ENCODE data around the gene SLC37A3.
"Not testable (repeated sequence)": the region's sequence is repeated elsewhere in the genome, so short reads cannot be mapped to it uniquely, and the experiment has no call there.

Gene SLC37A3

DNA sequence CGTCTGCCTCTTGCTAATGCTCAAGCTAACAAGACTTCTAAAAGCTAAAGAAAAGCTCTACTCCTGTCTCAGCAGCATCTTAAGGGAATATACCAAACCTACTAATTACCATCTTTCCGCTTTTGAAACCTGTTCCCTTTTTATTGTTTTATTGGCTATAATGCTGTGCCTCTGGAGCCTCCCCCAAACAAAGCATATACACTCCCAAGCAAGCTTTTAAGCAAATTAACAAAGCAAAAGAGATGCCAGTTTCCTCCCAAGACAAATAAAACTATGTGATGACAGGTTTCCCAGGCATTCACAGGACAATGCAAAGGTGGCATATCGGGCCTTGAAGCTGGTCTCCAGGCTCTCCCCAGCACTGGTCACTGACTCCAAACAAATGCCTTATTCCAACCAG is 52.9 kb downstream of the SLC37A3 start:
- no peak for DNase-seq

DNA sequence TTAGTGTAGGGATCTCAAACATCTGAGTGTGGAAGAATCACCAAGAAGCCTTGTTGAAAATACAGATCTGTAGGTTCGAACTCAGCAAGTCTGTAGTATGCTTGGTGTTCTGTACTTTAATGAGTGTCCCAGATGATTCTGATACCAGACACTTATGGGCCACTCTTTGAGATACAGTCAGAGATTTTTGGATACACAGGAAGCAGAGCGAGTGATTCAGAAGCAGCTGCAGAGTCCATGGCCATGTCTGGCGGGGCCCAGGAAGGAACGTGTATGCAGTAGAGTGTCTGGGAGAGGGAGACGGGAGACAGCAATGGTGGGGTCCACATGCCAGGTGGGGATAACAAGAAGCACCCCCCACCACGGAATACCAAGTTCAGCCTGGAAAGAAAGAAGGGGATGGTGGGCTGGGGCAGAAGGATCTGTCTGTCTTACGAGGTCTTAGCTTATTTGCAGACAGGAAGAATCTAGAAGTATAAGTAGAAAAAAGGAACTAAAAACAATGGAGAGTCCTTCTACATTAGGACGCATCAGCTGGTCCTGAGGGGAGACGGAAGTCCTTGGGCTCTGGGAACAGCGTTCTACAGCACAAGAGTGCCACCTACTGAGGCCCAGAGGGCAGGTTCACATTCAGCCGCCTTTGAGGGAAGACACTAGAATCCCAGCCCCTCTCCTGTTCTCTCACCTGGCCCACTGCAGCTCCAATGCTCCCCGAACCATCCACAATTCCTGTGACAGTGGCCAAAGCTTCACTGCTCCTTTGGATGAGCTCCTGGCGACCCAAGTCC is 55.4 kb downstream of the SLC37A3 start:
- no peak for DNase-seq

DNA sequence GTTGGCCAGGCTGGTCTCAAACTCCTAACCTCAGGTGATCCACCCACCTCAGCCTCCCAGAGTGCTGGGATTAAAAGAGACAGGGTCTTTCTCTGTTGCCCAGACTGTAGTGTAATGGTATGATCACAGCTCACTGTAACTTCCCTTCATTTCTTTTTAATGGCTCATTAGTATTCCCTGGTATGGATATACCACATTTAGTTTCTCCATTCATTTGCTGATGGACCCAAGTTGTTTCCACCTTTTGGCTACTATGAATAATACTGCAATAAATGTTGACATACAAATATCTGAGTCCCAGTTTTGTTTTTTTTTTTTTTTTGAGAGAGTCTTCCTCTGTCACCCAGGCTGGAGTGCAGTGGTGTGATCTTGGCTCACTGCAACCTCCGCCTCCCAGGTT is 59.4 kb downstream of the SLC37A3 start:
- DNase-seq = not testable (repeated sequence)

DNA sequence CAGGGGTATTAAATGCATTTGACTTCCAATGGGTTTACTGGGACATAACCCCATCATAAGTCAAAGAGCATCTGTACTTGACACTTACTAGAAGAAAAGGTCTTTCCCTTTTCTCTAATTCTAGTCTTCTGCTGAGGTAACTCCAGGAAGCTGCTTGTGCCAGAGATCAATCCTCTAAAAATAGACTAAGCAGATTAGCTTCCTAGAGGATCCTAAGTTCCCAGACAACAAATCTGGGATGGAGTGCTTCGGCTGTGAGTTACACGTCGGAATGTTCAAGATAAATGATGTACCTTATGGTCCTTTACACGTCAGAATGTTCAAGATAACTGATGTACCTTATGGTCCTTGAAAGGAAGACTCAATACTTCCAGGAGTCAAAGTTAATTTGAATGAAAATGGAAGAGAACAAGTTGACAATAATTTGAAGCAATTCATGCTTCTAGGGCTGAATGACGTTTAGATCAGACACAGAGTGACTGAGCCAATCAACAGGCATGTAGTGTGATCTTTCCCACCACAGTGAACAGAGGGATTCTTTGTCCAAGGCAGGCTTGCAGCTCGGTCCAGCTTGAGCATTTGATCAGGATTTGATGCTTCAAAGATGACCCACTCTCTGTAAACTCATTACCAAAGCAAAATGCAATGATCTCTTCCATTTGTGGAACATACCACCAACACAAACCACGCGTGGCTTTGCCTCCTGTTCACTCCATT is 63.8 kb downstream of the SLC37A3 start:
- DNase-seq = no peak

DNA sequence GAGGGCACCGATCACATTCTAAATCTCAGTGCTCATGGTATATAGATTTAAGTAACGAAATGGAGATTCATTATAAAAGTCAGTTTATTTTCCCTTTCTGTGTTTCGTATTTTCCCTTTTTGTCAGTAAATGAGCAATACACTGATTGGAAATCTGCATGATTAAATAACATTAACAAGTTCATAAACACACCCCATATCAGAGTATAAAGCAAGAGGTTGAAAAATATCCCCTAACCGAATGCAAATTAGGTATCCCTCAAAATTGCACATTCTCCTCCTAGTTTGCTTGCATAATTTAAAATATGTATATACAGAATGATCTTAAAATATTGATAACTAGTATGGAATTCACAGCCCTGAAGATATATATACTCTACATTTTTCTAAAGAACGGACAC is 64.6 kb downstream of the SLC37A3 start:
- DNase-seq = no peak

DNA sequence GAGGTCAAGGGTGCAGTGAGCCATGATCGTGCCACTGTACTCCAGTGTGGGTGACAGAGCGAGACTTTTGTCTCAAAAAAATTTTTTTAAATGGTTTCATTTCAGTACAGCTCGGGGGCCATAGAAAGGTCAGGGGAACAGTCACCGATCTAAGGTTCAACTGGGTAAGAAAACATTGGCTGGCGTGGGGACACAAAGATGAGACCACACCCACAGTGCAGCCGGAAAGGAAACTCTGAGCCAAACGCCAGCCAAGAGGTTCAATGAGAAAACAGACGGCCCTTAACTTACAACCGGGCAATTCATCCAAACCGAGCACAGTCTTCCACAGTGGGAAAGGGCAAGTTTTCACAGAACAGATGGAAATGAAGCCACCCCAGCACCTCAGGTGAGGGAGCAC is 65.1 kb downstream of the SLC37A3 start:
- DNase-seq = no peak

DNA sequence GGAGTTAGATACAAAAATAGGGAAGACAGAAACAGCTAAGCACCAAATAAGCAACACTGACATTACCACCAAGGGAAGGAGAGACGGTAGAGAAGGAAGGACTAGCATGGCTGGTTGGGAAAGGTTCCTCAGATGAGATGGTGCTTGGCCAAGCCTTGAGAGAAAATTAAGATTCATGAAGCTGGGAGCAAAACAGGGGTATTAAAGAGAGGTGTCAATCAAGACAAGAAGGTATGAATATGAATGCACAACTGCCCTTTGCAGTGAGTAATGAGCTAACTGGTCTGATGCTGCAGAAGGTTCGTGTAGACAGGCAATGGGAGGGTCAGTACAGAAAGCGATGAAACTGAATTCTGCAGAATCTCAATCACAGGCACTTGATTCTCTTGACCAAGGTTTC is 67.7 kb downstream of the SLC37A3 start:
- DNase-seq = no peak

DNA sequence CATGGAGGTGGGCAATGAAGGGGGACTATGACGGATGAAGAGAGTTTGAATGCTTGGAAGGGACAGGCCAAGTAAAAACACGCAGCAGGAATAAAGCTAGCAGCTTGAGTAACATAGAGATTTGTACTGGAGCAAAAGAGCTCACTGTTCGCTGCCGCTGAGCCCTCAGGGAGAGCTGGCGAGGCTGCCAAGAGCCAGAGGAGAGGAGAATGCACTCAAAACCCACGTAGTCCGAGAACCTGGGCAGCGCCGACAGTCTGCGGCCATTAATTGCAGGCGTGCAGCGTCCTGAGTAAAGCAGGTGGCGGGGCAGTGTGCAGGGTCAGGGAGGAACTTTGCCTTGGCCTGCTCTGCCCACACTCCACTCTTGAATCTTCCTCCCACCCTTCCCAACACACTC is 68.2 kb downstream of the SLC37A3 start:
- no peak for DNase-seq

DNA sequence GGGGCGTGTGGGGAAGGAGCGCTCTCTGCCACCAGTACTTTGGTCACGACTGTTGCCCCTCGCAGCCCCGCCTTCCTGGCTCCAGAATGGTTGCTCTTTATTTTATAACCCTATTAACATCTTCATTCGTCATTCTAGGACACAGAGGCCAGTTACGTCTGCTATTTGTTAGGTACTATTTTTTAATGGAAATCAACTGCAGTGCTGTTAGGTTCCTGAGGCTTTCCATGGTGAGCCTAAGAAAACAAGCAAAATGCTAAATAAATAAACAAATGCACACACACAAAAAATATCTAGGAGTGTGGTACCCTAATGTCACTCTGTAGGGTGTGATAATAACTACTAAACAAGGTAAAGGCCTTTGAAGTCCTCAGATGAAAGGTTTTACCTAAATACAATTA is 71.1 kb downstream of the SLC37A3 start:
- DNase-seq = no peak

DNA sequence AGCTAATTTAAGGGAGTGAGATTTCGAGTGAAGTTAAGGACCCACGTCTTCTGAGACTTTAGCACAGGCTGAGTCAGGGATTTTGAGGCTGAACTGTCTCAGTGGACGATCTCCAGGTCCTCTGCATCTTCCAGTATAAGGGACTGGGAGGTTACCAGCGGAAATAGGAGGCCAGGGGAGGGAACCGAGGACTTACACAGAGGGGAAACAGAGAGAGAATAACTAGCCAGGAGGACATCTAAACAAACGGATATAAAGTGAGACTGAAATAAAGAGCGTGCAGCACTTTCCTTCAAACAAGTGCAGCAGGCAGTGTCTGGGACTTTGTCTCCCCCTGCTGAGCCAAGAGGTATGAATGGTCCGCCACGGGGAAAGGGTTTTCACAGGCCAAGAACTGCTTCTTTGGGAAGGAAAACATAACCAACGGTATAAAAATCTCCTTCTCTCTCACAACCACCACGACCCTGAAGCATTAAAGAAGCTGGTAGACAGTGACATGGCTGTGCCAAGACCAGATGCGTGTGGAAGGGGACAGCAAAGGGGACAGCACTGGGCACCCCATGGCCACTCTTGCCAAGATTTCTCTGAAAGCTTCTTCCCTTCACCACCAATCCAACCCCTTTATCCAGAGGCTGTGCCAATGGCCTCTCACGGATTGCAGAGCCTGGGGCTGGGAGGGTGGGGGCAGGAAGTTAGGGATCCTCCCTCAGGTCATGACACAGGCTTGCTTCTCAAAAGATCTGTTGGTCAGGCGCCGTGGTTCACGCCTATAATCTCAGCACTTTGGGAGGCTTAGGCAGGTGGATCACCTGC is 72.0 kb downstream of the SLC37A3 start:
- no peak for DNase-seq

DNA sequence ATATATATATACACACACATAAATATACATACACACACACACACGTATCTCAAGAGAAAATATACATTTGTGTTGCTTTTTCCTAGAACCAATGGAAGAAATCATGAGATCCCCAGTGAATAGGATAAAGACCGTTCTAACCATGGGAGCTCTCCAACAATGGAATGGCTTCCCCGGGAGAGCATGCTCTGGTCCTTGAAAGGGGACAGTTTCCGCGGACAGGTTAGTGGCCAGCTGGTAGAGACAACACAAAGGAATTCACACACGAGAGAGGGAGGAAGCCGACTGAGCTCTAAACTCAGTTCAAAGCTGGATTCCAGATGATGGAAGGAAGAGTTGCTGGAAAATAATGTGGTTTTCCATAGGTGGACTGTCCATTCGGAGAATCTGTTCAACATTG is 72.7 kb downstream of the SLC37A3 start:
- DNase-seq = no peak

DNA sequence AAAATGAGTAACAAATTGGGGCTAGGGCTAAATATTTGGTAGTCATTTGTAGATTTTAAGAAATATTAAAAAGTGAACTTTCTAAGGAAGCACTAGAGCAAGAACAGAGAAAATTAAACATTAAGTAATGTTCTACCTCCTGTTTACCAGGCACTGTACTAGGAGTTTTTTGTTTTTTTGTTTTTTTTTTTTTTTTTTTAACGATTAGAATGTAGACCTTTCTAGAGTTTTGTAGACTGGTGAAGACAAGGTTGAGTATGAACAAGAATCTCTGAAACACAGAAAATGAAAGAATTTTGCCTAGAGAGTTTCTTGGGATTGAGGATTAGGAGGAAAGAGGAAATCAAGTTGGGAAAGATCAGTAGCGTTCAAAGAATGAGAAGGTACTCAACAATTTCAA is 73.6 kb downstream of the SLC37A3 start:
- DNase-seq = no peak

DNA sequence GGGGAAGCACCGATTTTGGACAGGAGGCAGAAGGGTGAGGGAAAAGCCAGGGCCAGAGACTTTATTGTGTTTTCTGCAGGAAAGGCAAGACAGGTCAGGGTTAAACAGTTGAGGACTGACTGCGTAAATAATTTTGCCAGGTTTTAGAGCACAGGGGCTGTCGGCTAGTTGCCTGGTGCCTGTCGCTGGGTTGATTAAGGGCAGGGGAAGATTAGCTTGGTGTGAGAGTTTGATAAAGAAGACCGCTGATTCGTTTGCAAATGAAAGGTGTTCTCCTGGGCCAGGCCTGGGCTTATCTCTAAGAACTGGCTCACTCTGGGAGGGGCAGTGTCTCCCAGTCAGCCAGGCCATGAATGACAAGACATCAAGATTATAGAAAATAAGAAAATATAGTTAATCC is 75.6 kb downstream of the SLC37A3 start:
- DNase-seq = no peak

DNA sequence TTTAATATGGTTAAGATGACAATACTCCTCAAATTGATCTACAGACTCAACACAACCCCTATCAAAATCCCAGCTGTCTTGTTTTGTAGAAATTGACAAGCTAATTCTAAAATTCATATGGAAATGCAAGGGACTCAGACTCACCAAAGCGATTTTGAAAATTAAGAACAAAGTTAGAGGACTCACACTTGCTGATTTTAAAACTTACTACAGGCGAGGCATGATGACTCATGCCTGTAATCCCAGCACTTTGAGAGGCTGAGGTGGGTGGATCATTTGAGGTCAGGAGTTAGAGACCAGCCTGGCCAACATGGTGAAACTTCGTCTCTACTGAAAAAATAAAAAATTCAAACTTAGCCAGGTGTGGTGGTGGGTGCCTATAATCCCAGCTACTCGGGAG is 78.3 kb downstream of the SLC37A3 start:
- DNase-seq = not testable (repeated sequence)

DNA sequence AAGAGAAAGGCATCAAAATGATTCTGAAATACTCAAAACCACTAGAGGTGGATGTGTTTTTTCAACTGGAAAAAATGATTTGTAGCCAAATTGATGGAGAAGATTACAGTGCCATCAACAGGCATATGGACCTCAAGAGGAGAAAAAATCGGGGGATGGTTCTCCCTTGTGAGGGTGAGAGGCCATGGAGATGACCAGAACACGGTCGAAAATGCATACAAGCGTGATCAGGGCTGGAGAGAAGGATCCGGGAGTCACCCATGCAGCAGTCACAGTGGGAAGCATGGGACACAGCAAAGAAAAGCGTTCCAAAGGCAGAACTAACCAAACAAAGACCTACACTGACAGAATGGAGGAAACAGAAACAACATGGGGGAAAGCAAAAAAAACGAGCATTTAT is 80.3 kb downstream of the SLC37A3 start:
- DNase-seq = no peak

DNA sequence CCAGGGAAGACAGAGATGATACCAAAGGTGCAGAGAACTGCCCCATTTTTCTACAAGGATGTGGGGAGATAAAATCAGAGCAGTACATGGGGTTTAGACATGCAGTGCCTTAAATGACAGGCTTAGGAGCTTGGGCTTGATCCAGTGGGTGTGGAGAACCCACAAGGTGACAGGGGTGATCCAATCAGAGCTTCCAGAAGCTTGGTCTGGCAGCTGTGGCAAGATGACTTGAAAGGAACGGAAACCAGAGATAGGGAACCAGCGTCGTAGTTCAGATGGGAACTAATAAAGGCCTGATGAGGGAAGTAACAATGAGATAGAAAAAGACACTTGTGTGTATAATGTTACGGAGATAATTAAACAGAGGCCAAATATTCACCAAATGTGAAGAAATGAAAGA is 80.7 kb downstream of the SLC37A3 start:
- no peak for DNase-seq

DNA sequence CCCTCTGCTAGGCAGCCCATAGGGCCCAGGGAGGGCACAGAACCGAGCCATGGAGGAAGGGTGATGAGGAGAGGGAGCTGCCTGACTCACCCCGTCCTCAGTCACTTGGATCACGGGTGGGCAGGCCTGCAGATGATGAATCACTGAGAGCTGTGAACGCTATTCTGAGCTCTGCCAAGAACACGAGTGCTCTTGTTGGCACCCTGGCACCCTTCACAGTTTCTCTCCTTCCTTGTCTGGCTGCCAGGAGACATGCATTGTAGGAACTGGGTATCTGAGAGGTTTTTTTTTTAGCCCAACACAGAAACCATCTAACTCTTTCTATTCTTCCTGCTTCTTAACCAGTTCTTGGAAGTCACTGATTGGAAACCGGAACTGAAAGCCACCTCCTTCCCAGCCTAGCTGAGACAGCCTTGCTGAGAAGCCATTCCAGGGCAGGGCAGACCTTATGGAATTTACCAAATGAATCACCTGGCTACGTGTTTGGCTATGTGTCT is 82.1 kb downstream of the SLC37A3 start:
- no peak for DNase-seq

DNA sequence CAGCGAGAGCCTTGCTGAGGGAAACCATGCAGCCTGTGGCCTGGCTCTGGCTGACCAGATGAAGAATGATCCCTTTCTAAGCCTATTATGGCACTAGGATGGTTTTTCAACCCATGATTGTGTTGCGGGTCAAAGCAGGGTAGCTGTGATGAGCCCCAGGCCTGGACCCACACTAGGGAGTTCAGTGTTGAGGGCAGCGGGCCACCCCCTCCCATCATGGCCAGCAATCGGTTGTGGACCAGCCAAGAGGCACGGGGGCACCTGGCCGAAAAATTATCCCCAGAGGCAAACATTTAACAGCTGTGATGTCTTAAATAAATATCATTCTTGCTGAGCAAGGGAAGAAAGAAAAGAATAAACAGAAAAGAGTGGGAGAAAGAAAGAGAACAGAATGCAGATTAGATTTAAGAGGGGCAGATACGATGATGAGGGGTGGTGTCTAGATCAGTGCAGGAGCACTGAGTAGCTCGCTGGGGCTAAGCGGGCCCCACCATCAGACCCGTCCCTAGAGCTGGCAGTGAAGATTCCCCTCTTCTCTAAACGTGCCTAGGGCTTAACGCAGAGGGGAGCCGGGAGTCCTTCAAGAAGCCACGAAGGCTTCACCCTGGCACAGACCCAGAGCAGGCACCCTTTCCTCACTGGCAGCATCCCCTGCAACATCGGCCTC is 82.7 kb downstream of the SLC37A3 start:
- no peak for DNase-seq

DNA sequence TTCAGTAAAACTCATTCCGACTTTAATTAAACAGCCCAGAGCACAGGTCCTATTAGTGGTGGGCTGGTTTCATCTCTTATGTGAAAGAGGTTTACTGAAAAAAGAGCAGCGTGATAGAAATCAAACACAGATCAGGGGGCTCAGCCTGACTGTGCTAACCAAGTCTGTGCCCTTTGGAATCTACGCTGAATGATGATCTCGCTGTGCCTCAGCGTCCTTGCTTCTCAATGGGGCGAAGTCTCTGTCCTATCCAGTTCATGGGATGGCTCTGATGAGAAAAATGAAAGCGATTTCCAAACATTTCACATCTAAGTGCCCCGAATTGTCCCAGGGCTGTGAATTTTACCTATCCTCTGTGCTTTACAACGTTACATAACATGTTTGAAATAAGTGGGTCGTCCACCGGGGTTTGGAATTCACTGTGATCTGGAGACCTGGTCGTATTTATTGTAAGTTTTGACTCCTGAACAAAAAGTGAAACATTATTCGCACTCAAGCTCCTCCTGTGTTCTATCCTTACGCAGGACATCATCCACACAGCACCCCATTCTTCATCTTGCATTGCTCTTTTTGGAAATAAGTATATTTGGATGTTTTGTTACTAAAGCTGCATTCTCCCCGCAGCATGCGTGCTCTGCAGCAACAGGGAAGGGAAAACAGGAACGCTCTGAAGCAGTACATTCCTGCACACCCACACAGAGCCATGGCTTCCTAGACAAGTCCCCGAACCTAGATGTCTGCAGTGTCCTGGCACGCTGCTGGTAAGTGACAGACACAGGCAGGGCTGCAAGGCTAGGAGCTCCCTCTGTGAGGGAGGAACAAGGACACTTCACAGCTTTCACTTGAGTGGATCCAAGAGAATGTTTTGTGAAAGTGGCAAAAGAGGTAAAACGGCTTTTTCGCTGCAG is 83.5 kb downstream of the SLC37A3 start:
- no peak for DNase-seq

DNA sequence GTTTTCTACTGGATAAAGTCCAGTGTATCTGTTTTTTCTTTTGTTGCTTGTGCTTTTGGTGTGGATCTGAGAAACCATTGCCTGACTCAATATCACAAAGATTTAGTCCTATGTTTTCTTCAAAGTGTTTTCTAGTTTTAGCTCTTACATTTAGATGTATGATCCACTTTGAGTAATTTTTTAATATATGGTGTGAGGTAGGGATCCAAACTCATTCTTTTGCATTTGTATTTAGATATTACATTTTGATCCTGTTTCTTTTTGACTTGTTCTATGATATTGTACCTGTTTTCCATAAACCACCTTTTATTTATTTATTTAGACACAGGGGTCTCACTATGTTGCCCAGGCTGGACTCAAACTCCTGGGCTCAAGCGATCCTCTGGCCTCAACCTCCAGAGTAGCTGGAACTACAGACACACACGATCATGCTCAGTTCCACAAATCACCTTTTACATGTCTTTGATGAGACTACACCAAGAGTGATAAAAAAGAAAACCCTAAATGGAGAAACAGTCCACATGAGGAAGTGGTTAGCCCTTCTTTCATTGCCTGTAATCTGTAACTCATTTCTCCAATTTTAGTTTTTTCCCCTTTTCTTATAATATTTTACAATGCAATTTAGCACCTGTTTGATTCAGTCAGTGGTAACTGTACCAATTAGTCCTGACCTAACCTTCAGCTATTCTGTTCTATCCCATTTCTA is 86.0 kb downstream of the SLC37A3 start:
- no peak for DNase-seq

DNA sequence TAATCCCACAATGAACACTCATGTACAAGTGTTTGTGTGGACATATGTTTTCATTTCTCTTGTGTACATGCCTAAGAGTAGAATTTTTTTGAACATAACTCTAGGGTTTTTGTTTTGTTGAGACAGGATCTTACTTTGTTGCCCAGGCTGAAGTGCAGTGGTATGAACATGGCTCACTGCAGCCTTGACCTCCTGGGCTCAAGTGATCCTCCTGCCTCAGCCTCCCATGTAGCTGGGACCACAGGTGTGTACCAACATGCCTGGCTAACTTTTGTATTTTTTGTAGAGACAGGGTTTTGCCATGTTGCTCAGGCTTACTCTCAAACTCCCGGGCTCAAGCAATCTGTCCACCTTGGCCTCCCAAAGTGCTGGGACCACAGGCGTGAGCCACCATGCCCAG is 87.2 kb downstream of the SLC37A3 start:
- DNase-seq = not testable (repeated sequence)
